ENCODE measurements around the gene ANGPT4. TPM values are rescaled to one million over a fixed set of nuclear protein-coding genes. Genes with fewer than 3 reads are reported as not detected.

ANGPT4 gene
- total and polyA plus RNA-seq, 2 of the 13 experiments (the other 11 are each of a cell fraction or from before 2014, with no cell fraction given), result not detected

GRCh38 chr20:870758-871157, 45.4 kb downstream of the ANGPT4 start:
- in situ Hi-C loops (cut with HindIII; ENCODE audit: extremely low pct_ligation_motif_present, low pct_unique_long_range_greater_than_20kb), result no loop called here
- no peaks in the 10 kb centered on the region for H3K9me3 ChIP-seq (ENCODE audit: low read length)
- TF ChIP-seq CENPT (CRISPR knock-in tag; IDR thresholded peaks at IDR 0.05; ENCODE audit: low read depth) (no peak), PCBP2 (optimal IDR thresholded peaks at IDR 0.05; ENCODE audit: low read depth, low read length, poor library complexity, severe bottlenecking) (no peak), ZNF629 (CRISPR knock-in tag; conservative IDR thresholded peaks at IDR 0.05) (peak; percentile 67)
- TF ChIP-seq, protein P1, sequence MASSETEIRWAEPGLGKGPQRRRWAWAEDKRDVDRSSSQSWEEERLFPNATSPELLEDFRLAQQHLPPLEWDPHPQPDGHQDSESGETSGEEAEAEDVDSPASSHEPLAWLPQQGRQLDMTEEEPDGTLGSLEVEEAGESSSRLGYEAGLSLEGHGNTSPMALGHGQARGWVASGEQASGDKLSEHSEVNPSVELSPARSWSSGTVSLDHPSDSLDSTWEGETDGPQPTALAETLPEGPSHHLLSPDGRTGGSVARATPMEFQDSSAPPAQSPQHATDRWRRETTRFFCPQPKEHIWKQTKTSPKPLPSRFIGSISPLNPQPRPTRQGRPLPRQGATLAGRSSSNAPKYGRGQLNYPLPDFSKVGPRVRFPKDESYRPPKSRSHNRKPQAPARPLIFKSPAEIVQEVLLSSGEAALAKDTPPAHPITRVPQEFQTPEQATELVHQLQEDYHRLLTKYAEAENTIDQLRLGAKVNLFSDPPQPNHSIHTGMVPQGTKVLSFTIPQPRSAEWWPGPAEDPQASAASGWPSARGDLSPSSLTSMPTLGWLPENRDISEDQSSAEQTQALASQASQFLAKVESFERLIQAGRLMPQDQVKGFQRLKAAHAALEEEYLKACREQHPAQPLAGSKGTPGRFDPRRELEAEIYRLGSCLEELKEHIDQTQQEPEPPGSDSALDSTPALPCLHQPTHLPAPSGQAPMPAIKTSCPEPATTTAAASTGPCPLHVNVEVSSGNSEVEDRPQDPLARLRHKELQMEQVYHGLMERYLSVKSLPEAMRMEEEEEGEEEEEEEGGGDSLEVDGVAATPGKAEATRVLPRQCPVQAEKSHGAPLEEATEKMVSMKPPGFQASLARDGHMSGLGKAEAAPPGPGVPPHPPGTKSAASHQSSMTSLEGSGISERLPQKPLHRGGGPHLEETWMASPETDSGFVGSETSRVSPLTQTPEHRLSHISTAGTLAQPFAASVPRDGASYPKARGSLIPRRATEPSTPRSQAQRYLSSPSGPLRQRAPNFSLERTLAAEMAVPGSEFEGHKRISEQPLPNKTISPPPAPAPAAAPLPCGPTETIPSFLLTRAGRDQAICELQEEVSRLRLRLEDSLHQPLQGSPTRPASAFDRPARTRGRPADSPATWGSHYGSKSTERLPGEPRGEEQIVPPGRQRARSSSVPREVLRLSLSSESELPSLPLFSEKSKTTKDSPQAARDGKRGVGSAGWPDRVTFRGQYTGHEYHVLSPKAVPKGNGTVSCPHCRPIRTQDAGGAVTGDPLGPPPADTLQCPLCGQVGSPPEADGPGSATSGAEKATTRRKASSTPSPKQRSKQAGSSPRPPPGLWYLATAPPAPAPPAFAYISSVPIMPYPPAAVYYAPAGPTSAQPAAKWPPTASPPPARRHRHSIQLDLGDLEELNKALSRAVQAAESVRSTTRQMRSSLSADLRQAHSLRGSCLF (CRISPR knock-in tag; IDR thresholded peaks at IDR 0.05; ENCODE audit: borderline replicate concordance), result no peak
- no peak overlapping the region for H3K27ac ChIP-seq (ENCODE audit: extremely low read length, insufficient read depth, low read length)
- no peak overlapping the region for H2AFZ ChIP-seq (ENCODE audit: low read length)
- no peaks in the 10 kb centered on the region for H3K36me3 ChIP-seq (replicated peaks in 1 of 2; ENCODE audit: control insufficient read depth in 1 of 2, insufficient read depth in 2 of 2, low read length in 2 of 2)
- 6% methylated on average over 3 of the region's 3 CpGs for WGBS (ENCODE audit: low lambda C conversion rate)
- intact Hi-C loops (cut with micrococcal nuclease; ENCODE audit: unreplicated experiment), result no loop called here
- no peaks in the 10 kb centered on the region for H3K27me3 ChIP-seq (ENCODE audit: control insufficient read depth in 1 of 2, insufficient read depth in 2 of 2, low read length in 2 of 2)
- no peak for ATAC-seq
- DNase-seq (ENCODE audit: low spot score), result no peak
- no peak overlapping the region for H3K9ac ChIP-seq (ENCODE audit: insufficient read depth, low read depth, low read length)
- H3K4me3 ChIP-seq (replicated peaks in 1 of 3; ENCODE audit: insufficient read depth in 1 of 3, low read depth in 2 of 3, low read length in 3 of 3), result no peak overlapping the region
- H4K20me1 ChIP-seq (ENCODE audit: insufficient read depth, low read length), result no peaks in the 10 kb centered on the region; the same call in 1 of the 2 replicates
- ChIA-PET CTCF (ENCODE audit: low intra/inter-chr PET ratio, low total read pairs) (no interaction called here), POLR2A (no interaction called here)
- no peak overlapping the region for H3K4me2 ChIP-seq (ENCODE audit: low read depth, low read length)
- no peaks in the 10 kb centered on the region for H3K4me1 ChIP-seq (ENCODE audit: insufficient read depth, low read length)
- no peak for FAIRE-seq
- no peaks in the 10 kb centered on the region for H3K79me2 ChIP-seq (ENCODE audit: insufficient read depth, low read length)
- BruUV-seq (replicated peaks), result no TSS peak
